ENCODE data around the gene RAVER1.
A peak's percentile ranks its signal among the peaks of the same experiment; 100 is the strongest.

- TF ChIP-seq POLR2A (IDR thresholded peaks at IDR 0.05; ENCODE audit: low read length) (peak; percentile 75), GATA1 (IDR thresholded peaks at IDR 0.05; ENCODE audit: low read depth, low read length) (no peak)
Observed at GRCh38 chr19:10288662-10289166, 44.6 kb downstream of the RAVER1 start.

Measured in erythroblast (primary cell).